HepG2 (cell line): Measurements from ENCODE around the gene OR5B2.

Source experiments
- CEBPB ChIP-seq: IDR thresholded peaks from 2 replicates; pipeline ENCODE4 v1.6.1; 2011; ENCODE audit warnings: low read depth, low read length, improper control_type of control experiment, borderline replicate concordance
- CTCF ChIP-seq: sonication (generic); formaldehyde crosslinking; IDR thresholded peaks from 2 replicates; pipeline ENCODE4 v1.5.0; 2020; ENCODE audit warnings: mild to moderate bottlenecking, missing genetic modification reagents, moderate library complexity
- EZH2 ChIP-seq: conservative IDR thresholded peaks from 2 replicates; pipeline ENCODE4 v1.6.1; 2012; ENCODE audit warnings: mild to moderate bottlenecking, low read depth, low read length, moderate library complexity
- HCFC1 ChIP-seq: fragments of 150-350 bp; IDR thresholded peaks from 2 replicates; pipeline ENCODE4 v1.6.1; 2014; ENCODE audit warnings: low read depth, low read length
- HNF4A ChIP-seq: sonication (generic); formaldehyde crosslinking; IDR thresholded peaks from 2 replicates; pipeline ENCODE4 v1.4.0; 2020; ENCODE audit warnings: missing genetic modification reagents
- JUNB ChIP-seq: sonication (generic); formaldehyde crosslinking; IDR thresholded peaks from 2 replicates; pipeline ENCODE4 v1.8.0; 2022; ENCODE audit warnings: missing genetic modification reagents, mild to moderate bottlenecking, borderline replicate concordance
- NR0B2 ChIP-seq: sonication (generic); formaldehyde crosslinking; IDR thresholded peaks from 2 replicates; pipeline ENCODE4 v1.4.0; 2020; ENCODE audit warnings: mild to moderate bottlenecking, missing genetic modification reagents
- POLR2A ChIP-seq, 2 experiments: IDR thresholded peaks; 2 replicates each; pipeline ENCODE4 v1.6.1; 2011; ENCODE audit warnings: low read depth in 2 of 2, low read length in 2 of 2, mild to moderate bottlenecking in 1 of 2, moderate library complexity in 1 of 2; ENCODE audit not compliant: insufficient read depth in 1 of 2
- PREB ChIP-seq: sonication (generic); formaldehyde crosslinking; IDR thresholded peaks from 2 replicates; pipeline ENCODE4 v1.4.0; 2020; ENCODE audit warnings: missing genetic modification reagents
- ZNF232 ChIP-seq: sonication (generic); formaldehyde crosslinking; IDR thresholded peaks from 2 replicates; pipeline ENCODE4 v1.4.0; 2020; ENCODE audit warnings: missing genetic modification reagents, borderline replicate concordance

DNA sequence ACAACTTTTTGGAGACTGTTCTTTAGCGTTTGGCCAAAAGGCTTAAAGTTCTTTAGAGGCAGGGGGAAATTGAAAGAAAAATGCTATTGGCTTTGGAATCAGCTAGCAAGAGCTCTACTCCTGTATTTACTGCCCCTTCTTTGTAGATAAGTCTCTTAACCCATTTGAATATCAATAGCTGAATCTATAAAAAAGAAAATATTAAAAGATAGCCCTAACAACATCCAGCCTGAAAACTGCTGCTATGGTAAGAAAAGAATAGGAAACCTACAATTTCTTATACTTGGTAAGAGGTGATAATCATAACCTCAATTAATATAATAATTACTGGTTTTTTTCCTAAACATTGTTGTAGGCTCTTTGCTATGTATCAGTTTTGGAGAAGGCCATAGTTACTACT is 14.2 kb upstream of the OR5B2 start, which contains the start of gene OR5B12:
- TF ChIP-seq POLR2A (IDR thresholded peaks at IDR 0.05; ENCODE audit: insufficient read depth in 1 of 2, low read depth in 2 of 2, low read length in 2 of 2), result no peak
- no peak for TF ChIP-seq JUNB (CRISPR knock-in tag)
- no peak for TF ChIP-seq CTCF (CRISPR knock-in tag)
- TF ChIP-seq ZNF232 (CRISPR knock-in tag), result no peak
- TF ChIP-seq HCFC1, result no peak
- TF ChIP-seq NR0B2 (CRISPR knock-in tag), result no peak
- TF ChIP-seq PREB, result no peak
- no peak for TF ChIP-seq HNF4A (CRISPR knock-in tag)
- no peak for TF ChIP-seq CEBPB
- TF ChIP-seq EZH2, result no peak
